Ovary (tissue), 9 donors: ENCODE data around the gene AFG3L2. TPM values are rescaled to one million over a fixed set of nuclear protein-coding genes. Genes with fewer than 3 reads are reported as not detected.

Experiments
- DNase-seq, 5 donors: peaks; one replicate each; pipeline ENCODE4 v3.0.0-alpha.2; 2019 to 2020
- H3K27ac ChIP-seq, 2 donors: fragments of 200-600 bp; one replicate each; pipeline versions ENCODE4 v1.5.1 to v1.8.0; 2019 to 2022
- H3K27me3 ChIP-seq: fragments of 200-600 bp; one replicate; pipeline ENCODE4 v1.8.0; 2022
- H3K36me3 ChIP-seq: fragments of 200-600 bp; sonication (generic); one replicate; pipeline ENCODE4 v1.5.1; 2019
- H3K4me1 ChIP-seq: one replicate; pipeline ENCODE4 v1.8.1; 2013; ENCODE audit warnings: mild to moderate bottlenecking, moderate library complexity; ENCODE audit not compliant: insufficient read depth
- H3K4me3 ChIP-seq: fragments of 200-600 bp; sonication (generic); one replicate; pipeline ENCODE4 v1.5.1; 2017
- H3K9me3 ChIP-seq, 2 donors: fragments of 200-600 bp in 1 of 2; sonication (generic) in 1 of 2; one replicate each; pipeline versions ENCODE4 v1.5.1 to v1.8.1; 2013 to 2019; ENCODE audit warnings: mild to moderate bottlenecking in 1 of 2, moderate library complexity in 1 of 2
- EP300 ChIP-seq: sonication (generic); formaldehyde crosslinking; IDR thresholded peaks from one replicate; pipeline ENCODE4 v1.6.1; 2017; ENCODE audit warnings: antibody characterized with exemption
- POLR2A ChIP-seq: fragments of 450-650 bp; IDR thresholded peaks from one replicate; pipeline ENCODE4 v1.6.1; 2017; ENCODE audit warnings: antibody characterized with exemption, mild to moderate bottlenecking, moderate library complexity
- WGBS, 3 donors: extraction: QIAGEN DNeasy Blood & Tissue Kit in 1 of 3; methylation state at CpG; one replicate each; pipeline versions ENCODE4 v1.1.5 to v1.1.7; 2013 to 2017; 5-methylcytosine and 5-hydroxymethylcytosine counted together
- intact Hi-C, 4 donors: fragments of 100-400 bp; cut with DNase I; formaldehyde crosslinking; loops; one replicate each; pipeline versions ENCODE4 v1.11.0 to v1.15.1; 2022 to 2023
- polyA plus RNA-seq, 2 donors: library from polyadenylated mRNA; stranded (reverse); fragments of 200-250 nt in 1 of 2; fragments of 350-450 nt in 1 of 2; fragmentation: Illumina TruSeq in 1 of 2; extraction: RNeasy Lipid Tissue Mini Kit (QIAGEN cat#74804) in 1 of 2; gene quantifications; one replicate each; pipeline ENCODE4 v1.2.3, GENCODE V29; 2013 to 2014
- total RNA-seq, 7 donors: library from RNA; depleted of rRNA in 2 of 7; stranded (reverse); fragments of >200 nt in 2 of 7; fragmentation: NEBNext Ultra II Directional in 3 of 7; extraction: Animal tissue kit (Norgen Biotek cat#: 25700) in 3 of 7; gene quantifications; one replicate each; pipeline versions ENCODE4 v1.1.0 to v1.2.4, GENCODE V29; 2016 to 2023
- TF ChIP-seq, protein P1 (sequence below), 3 donors: fragments of 450-650 bp in 2 of 3; fragments of 200-600 bp in 1 of 3; IDR thresholded peaks; one replicate each; pipeline versions ENCODE4 v1.5.1 to v1.8.0; 2016 to 2022; ENCODE audit warnings: antibody characterized with exemption in 3 of 3, mild to moderate bottlenecking in 1 of 3
- donor health status: DM: no; HTN: no; CAD: no; lungs with moderate emphysema.
- donor health status: DM: no; HTN: no; CAD: no.
- donor health status: Bipolar disorder and iron deficiency.
- donor health status: DM: yes; HTN: yes; CAD: no.
- donor health status: DM: no; HTN: no; CAD: no.
- donor health status: DM: yes; HTN: yes; CAD: no.

AFG3L2 gene
- total and polyA plus RNA-seq, 9 donors = 28.3 to 42.5 (median 34.9) TPM

DNA sequence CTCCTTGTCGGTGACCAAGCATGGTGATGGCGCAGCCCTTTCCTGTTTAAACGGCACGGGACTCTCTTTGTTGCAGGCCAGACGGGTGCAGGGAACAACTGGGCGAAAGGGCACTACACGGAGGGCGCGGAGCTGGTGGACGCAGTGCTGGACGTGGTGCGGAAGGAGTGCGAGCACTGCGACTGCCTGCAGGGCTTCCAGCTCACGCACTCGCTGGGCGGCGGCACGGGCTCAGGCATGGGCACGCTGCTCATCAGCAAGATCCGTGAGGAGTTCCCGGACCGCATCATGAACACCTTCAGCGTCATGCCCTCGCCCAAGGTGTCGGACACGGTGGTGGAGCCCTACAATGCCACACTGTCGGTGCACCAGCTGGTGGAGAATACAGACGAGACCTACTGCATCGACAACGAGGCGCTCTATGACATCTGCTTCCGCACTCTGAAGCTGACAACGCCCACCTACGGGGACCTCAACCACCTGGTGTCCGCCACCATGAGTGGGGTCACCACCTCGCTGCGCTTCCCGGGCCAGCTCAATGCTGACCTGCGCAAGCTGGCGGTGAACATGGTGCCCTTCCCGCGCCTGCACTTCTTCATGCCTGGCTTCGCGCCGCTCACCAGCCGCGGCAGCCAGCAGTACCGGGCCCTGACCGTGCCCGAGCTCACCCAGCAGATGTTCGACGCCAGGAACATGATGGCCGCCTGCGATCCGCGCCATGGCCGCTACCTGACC lies 51.9 kb downstream of the AFG3L2 start:
- WGBS, 3 donors = 97% methylated on average over 58 of the region's 58 CpGs
- no peaks in the 10 kb centered on the region for H3K9me3 ChIP-seq
- H3K4me3 ChIP-seq = no peak overlapping the region
- H3K36me3 ChIP-seq = no peaks in the 10 kb centered on the region
- no peaks in the 10 kb centered on the region for H3K4me1 ChIP-seq
- TF ChIP-seq, protein P1, sequence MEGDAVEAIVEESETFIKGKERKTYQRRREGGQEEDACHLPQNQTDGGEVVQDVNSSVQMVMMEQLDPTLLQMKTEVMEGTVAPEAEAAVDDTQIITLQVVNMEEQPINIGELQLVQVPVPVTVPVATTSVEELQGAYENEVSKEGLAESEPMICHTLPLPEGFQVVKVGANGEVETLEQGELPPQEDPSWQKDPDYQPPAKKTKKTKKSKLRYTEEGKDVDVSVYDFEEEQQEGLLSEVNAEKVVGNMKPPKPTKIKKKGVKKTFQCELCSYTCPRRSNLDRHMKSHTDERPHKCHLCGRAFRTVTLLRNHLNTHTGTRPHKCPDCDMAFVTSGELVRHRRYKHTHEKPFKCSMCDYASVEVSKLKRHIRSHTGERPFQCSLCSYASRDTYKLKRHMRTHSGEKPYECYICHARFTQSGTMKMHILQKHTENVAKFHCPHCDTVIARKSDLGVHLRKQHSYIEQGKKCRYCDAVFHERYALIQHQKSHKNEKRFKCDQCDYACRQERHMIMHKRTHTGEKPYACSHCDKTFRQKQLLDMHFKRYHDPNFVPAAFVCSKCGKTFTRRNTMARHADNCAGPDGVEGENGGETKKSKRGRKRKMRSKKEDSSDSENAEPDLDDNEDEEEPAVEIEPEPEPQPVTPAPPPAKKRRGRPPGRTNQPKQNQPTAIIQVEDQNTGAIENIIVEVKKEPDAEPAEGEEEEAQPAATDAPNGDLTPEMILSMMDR (IDR thresholded peaks at IDR 0.05) = no peak
- TF ChIP-seq POLR2A = no peak
- H3K27me3 ChIP-seq = no peaks in the 10 kb centered on the region
- no peak for DNase-seq
- no peak overlapping the region for H3K27ac ChIP-seq
- intact Hi-C loops = loop anchor here in 1 of 4 donors (10.0 kb wide), 1 partner anchor 50 kb away; the partner anchor contains the start of gene AFG3L2

DNA sequence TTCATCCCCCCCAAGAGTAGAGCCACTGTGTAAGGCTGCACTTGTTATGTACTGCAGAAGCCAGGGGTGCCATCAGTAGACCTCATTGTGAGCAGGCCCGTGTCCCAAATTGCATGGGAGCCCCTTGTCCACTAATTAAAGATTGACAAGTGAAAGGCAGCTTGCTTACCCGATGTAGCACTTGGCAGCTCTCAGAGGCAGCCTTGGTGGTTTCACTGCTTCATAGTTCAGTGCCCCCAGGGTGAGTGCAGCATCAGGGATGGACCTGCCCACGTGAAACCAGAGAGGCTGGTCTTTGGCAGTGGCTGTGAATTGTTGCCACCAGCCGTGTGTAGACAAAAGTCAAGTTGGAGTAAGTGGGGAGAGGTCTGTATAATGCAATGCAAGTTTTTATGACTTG lies 55.7 kb downstream of the AFG3L2 start:
- H3K4me1 ChIP-seq = peaks cover 2% of the 10 kb centered on the region
- H3K27me3 ChIP-seq = no peaks in the 10 kb centered on the region
- no peak overlapping the region for H3K27ac ChIP-seq
- H3K9me3 ChIP-seq = no peaks in the 10 kb centered on the region
- no peak overlapping the region for H3K4me3 ChIP-seq
- H3K36me3 ChIP-seq = no peaks in the 10 kb centered on the region
- TF ChIP-seq, protein P1 (IDR thresholded peaks at IDR 0.05) = no peak
- no peak for TF ChIP-seq POLR2A
- no peak for TF ChIP-seq EP300
- no peak for DNase-seq
- 60 to 66% (median 64%) methylated on average over 4 of the region's 4 CpGs for WGBS, 3 donors
- intact Hi-C loops = loop anchor here in 1 of 4 donors (10.0 kb wide), 1 partner anchor 53 kb away; the partner anchor contains the start of gene AFG3L2

DNA sequence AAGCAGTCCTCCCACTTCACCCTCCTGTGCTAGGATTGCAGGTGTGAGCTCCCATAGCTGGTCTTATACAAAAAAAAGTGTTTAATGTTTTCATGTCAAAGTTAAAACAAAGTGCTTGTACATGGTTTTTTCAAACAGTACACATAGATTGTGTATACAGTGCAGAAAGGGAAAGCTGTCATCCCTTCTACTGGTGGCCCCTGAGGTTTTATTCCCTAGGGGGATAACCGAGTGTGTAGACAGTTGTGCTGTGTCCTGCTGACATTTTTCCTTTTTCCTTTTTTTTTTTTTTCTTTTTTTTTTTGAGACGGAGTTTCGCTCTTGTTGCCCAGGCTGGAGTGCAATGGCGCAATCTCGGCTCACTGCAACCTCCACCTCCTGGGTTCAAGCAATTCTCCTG lies 58.2 kb downstream of the AFG3L2 start:
- peaks cover 4% of the 10 kb centered on the region for H3K4me1 ChIP-seq
- WGBS, 3 donors = 85 to 88% (median 85%) methylated on average over 5 of the region's 5 CpGs
- intact Hi-C loops = no loop called here

DNA sequence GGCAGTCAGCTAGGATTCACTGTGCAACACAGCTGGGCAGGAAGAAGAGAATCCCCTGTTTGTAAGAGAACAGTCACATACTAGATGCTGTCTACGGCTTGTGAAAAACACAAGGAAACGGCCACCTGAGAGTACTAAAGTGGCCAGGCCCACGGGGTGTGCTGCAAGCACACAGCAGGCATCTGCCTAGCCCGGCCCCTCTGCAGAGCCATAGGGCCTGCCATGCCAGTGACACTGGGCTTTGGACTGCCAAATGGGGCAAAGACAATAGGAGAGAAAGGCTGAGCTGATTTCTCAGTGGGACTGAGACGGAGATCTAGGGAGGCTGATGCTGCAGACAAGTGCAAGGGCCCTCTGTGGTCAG lies 58.7 kb downstream of the AFG3L2 start:
- no peaks in the 10 kb centered on the region for H3K27me3 ChIP-seq
- 41 to 64% (median 45%) methylated on average over 5 of the region's 5 CpGs for WGBS, 3 donors
- intact Hi-C loops = no loop called here
- H3K9me3 ChIP-seq = no peaks in the 10 kb centered on the region
- no peaks in the 10 kb centered on the region for H3K36me3 ChIP-seq
- H3K27ac ChIP-seq = no peak overlapping the region
- TF ChIP-seq, protein P1 (IDR thresholded peaks at IDR 0.05) = no peak
- TF ChIP-seq EP300 (no peak), POLR2A (no peak)
- H3K4me1 ChIP-seq = peaks cover 4% of the 10 kb centered on the region
- H3K4me3 ChIP-seq = no peak overlapping the region
- no peak for DNase-seq

More for the DNA sequence above, 58.2 kb downstream of the AFG3L2 start:
- no peak for TF ChIP-seq POLR2A
- TF ChIP-seq, protein P1 (IDR thresholded peaks at IDR 0.05) = no peak
- Histone ChIP-seq H3K27me3 (no peaks in the 10 kb centered on the region), H3K27ac (no peak overlapping the region), H3K4me3 (no peak overlapping the region), H3K9me3 (no peaks in the 10 kb centered on the region), H3K36me3 (no peaks in the 10 kb centered on the region)
- no peak for DNase-seq
